Measurements from ENCODE around the gene PLEKHF1.

The PLEKHF1 gene

GRCh38 chr19:29695765-29696564 lies 30.7 kb downstream of the PLEKHF1 start:
- H3K27ac ChIP-seq = no peak overlapping the region
- DNase-seq = no peak
- no peak for TF ChIP-seq CTCF (IDR thresholded peaks at IDR 0.05; ENCODE audit: low read depth, low read length, missing control alignments)
- H3K27me3 ChIP-seq (replicated peaks) = no peaks in the 10 kb centered on the region
- H3K4me3 ChIP-seq (ENCODE audit: low read depth, low read length) = no peak overlapping the region
- in situ Hi-C loops (cut with HindIII; ENCODE audit: low pct_ligation_motif_present, low sequenced_read_pairs) = no loop called here
- H3K36me3 ChIP-seq (replicated peaks) = no peaks in the 10 kb centered on the region

- Histone ChIP-seq H3K4me3 (ENCODE audit: low read depth, low read length) (no peak overlapping the region), H3K27me3 (replicated peaks) (no peaks in the 10 kb centered on the region), H3K36me3 (replicated peaks) (no peaks in the 10 kb centered on the region), H3K27ac (no peak overlapping the region)
- TF ChIP-seq CTCF (IDR thresholded peaks at IDR 0.05; ENCODE audit: low read depth, low read length, missing control alignments) = no peak
- in situ Hi-C loops (cut with HindIII; ENCODE audit: low pct_ligation_motif_present, low sequenced_read_pairs) = no loop called here
- DNase-seq = no peak
Measured at GRCh38 chr19:29696565-29696846, 31.2 kb downstream of the PLEKHF1 start.

- no peak for DNase-seq
- H3K27ac ChIP-seq = no peak overlapping the region
- TF ChIP-seq CTCF (IDR thresholded peaks at IDR 0.05; ENCODE audit: low read depth, low read length, missing control alignments) = no peak
- in situ Hi-C loops (cut with HindIII; ENCODE audit: low pct_ligation_motif_present, low sequenced_read_pairs) = no loop called here
- no peak overlapping the region for H3K4me3 ChIP-seq (ENCODE audit: low read depth, low read length)
- peaks cover 11% of the 10 kb centered on the region for H3K36me3 ChIP-seq (replicated peaks)
- H3K27me3 ChIP-seq (replicated peaks) = no peaks in the 10 kb centered on the region
Measured at GRCh38 chr19:29697523-29698261, 32.4 kb downstream of the PLEKHF1 start.

- Histone ChIP-seq H3K27ac (no peak overlapping the region), H3K36me3 (replicated peaks) (peaks cover 15% of the 10 kb centered on the region), H3K4me3 (ENCODE audit: low read depth, low read length) (no peak overlapping the region), H3K27me3 (replicated peaks) (no peaks in the 10 kb centered on the region)
- no peak for TF ChIP-seq CTCF (IDR thresholded peaks at IDR 0.05; ENCODE audit: low read depth, low read length, missing control alignments)
- in situ Hi-C loops (cut with HindIII; ENCODE audit: low pct_ligation_motif_present, low sequenced_read_pairs) = no loop called here
- no peak for DNase-seq
Measured at GRCh38 chr19:29699861-29700260, 34.6 kb downstream of the PLEKHF1 start.

- no peak for DNase-seq
- Histone ChIP-seq H3K4me3 (ENCODE audit: low read depth, low read length) (no peak overlapping the region), H3K27ac (no peak overlapping the region), H3K36me3 (replicated peaks) (peaks cover 15% of the 10 kb centered on the region), H3K27me3 (replicated peaks) (no peaks in the 10 kb centered on the region)
- TF ChIP-seq CTCF (IDR thresholded peaks at IDR 0.05; ENCODE audit: low read depth, low read length, missing control alignments) = no peak
- in situ Hi-C loops (cut with HindIII; ENCODE audit: low pct_ligation_motif_present, low sequenced_read_pairs) = no loop called here
Measured at GRCh38 chr19:29700498-29700897, 35.2 kb downstream of the PLEKHF1 start.

All from brain microvascular endothelial cell (primary cell).